K562 (cell line): ENCODE data around the gene SLC4A2. TPM values are rescaled to one million over a fixed set of nuclear protein-coding genes. Genes with fewer than 3 reads are reported as not detected.

Experiments used
- BRCA1 ChIP-seq, 2 experiments: fragments of 450-650 bp in 1 of 2; sonication (generic) in 1 of 2; formaldehyde crosslinking in 1 of 2; IDR thresholded peaks; 2 replicates each; pipeline versions ENCODE4 v1.5.0 to v1.6.1; 2017 to 2020; ENCODE audit warnings: mild to moderate bottlenecking in 1 of 2, missing genetic modification reagents in 1 of 2
- ELF2 ChIP-seq: fragments of 250-450 bp; sonication (Bioruptor Pico); IDR thresholded peaks from 2 replicates; pipeline ENCODE4 v1.5.0; 2021; ENCODE audit warnings: mild to moderate bottlenecking
- FUS ChIP-seq: fragments of 200-400 bp; formaldehyde crosslinking; optimal IDR thresholded peaks from 2 replicates; pipeline ENCODE3; 2017; ENCODE audit warnings: low read depth, low read length
- HNRNPH1 ChIP-seq: fragments of 200-400 bp; formaldehyde crosslinking; optimal IDR thresholded peaks from 2 replicates; pipeline ENCODE3; 2017; ENCODE audit warnings: low read depth, mild to moderate bottlenecking, low read length, moderate library complexity
- HOMEZ ChIP-seq: fragments of 250-450 bp; sonication (Bioruptor Pico); IDR thresholded peaks from 2 replicates; pipeline ENCODE4 v1.4.0; 2020; ENCODE audit warnings: mild to moderate bottlenecking, moderate library complexity
- ILF3 ChIP-seq: fragments of 450-650 bp; IDR thresholded peaks from 2 replicates; pipeline ENCODE4 v1.6.1; 2018; ENCODE audit warnings: antibody characterized with exemption, mild to moderate bottlenecking, moderate library complexity, borderline replicate concordance
- KAT7 ChIP-seq: sonication (generic); formaldehyde crosslinking; IDR thresholded peaks from 2 replicates; pipeline ENCODE4 v1.8.0; 2022; ENCODE audit warnings: missing genetic modification reagents, mild to moderate bottlenecking, borderline replicate concordance
- MITF ChIP-seq: IDR thresholded peaks from 2 replicates; pipeline ENCODE4 v1.6.1; 2014; ENCODE audit warnings: antibody characterized with exemption
- MXD1 ChIP-seq: fragments of 250-450 bp; sonication (Bioruptor Pico); IDR thresholded peaks from 2 replicates; pipeline ENCODE4 v1.8.0; 2021; ENCODE audit warnings: borderline replicate concordance, mild to moderate bottlenecking, moderate library complexity; ENCODE audit not compliant: poor library complexity, severe bottlenecking
- NCOA6 ChIP-seq: fragments of 450-650 bp; IDR thresholded peaks from 2 replicates; pipeline ENCODE4 v1.6.1; 2017; ENCODE audit warnings: mild to moderate bottlenecking
- NFIX ChIP-seq: fragments of 250-450 bp; sonication (Bioruptor Pico); IDR thresholded peaks from 2 replicates; pipeline ENCODE4 v1.4.0; 2020; ENCODE audit warnings: low read depth, mild to moderate bottlenecking, moderate library complexity
- PCBP1 ChIP-seq: fragments of 200-400 bp; formaldehyde crosslinking; IDR thresholded peaks from 2 replicates; pipeline ENCODE4 v1.6.1; 2018; ENCODE audit warnings: mild to moderate bottlenecking, low read depth, low read length; ENCODE audit not compliant: poor library complexity, severe bottlenecking
- RAD51 ChIP-seq: fragments of 450-650 bp; IDR thresholded peaks from 2 replicates; pipeline ENCODE4 v1.7.1; 2016; ENCODE audit warnings: low read depth, mild to moderate bottlenecking, borderline replicate concordance
- RUNX1 ChIP-seq: sonication (generic); IDR thresholded peaks from 2 replicates; pipeline ENCODE4 v1.6.1; 2016; ENCODE audit warnings: antibody characterized with exemption, low read depth
- SMAD4 ChIP-seq: fragments of 250-450 bp; sonication (Bioruptor Pico); conservative IDR thresholded peaks from 2 replicates; pipeline ENCODE4 v1.8.0; 2021; ENCODE audit warnings: inconsistent platforms, mild to moderate bottlenecking, moderate library complexity
- SMARCE1 ChIP-seq: fragments of 450-650 bp; IDR thresholded peaks from 2 replicates; pipeline ENCODE4 v1.7.1; 2016; ENCODE audit warnings: mild to moderate bottlenecking
- SRSF7 ChIP-seq: fragments of 200-400 bp; formaldehyde crosslinking; optimal IDR thresholded peaks from 2 replicates; pipeline ENCODE3; 2017; ENCODE audit warnings: mild to moderate bottlenecking, low read depth, low read length
- TAF7 ChIP-seq: fragments of 450-650 bp; IDR thresholded peaks from 2 replicates; pipeline ENCODE4 v1.6.1; 2016; ENCODE audit warnings: missing genetic modification characterization, missing compliant biosample characterization
- TBP ChIP-seq: optimal IDR thresholded peaks from 2 replicates; pipeline ENCODE3; 2011; ENCODE audit warnings: low read depth, low read length, improper control_type of control experiment
- ZBED1 ChIP-seq: IDR thresholded peaks from 2 replicates; pipeline ENCODE4 v1.6.1; 2014
- ZNF507 ChIP-seq: conservative IDR thresholded peaks from 2 replicates; pipeline ENCODE4 v1.6.1; 2017; ENCODE audit warnings: missing genetic modification characterization, missing compliant biosample characterization
- polyA plus RNA-seq, 8 experiments: library from polyadenylated mRNA; depleted of rRNA in 4 of 8; stranded (reverse) in 5 of 8; unstranded in 3 of 8; fragments of >200 nt; fragmentation: Nextera tagmentation in 2 of 8; fragmentation: Illumina TruSeq in 1 of 8; extraction: Ambion mirVana in 2 of 8; extraction: Trizol in 1 of 8; gene quantifications; 2 replicates each; pipeline versions ENCODE4 v1.2.1 to v1.2.3, GENCODE V29; 2011 to 2014; ENCODE audit warnings: inconsistent platforms in 1 of 8, missing spikeins in 1 of 8
- total RNA-seq, 7 experiments: library from RNA; depleted of rRNA in 6 of 7; stranded (reverse); fragments of >200 nt in 6 of 7; fragmentation: Illumina TruSeq in 2 of 7; extraction: Trizol in 2 of 7; gene quantifications; 2 replicates each; pipeline versions ENCODE4 v1.2.1 to v1.2.3, GENCODE V29; 2011 to 2021; ENCODE audit warnings: low replicate concordance in 1 of 7
- TF ChIP-seq, protein P1 (sequence below), 2 experiments: fragments of 150-350 bp in 1 of 2; IDR thresholded peaks; 2 replicates each; pipeline ENCODE4 v1.6.1; 2012 to 2016; ENCODE audit warnings: low read depth in 2 of 2, low read length in 2 of 2, mild to moderate bottlenecking in 1 of 2, moderate library complexity in 1 of 2

The SLC4A2 gene
- total and polyA plus RNA-seq, 9 of the 15 experiments (the other 6 are each of a cell fraction or from before 2014, with no cell fraction given): 11.4 to 375 (median 130) TPM

- TF ChIP-seq, protein P1, sequence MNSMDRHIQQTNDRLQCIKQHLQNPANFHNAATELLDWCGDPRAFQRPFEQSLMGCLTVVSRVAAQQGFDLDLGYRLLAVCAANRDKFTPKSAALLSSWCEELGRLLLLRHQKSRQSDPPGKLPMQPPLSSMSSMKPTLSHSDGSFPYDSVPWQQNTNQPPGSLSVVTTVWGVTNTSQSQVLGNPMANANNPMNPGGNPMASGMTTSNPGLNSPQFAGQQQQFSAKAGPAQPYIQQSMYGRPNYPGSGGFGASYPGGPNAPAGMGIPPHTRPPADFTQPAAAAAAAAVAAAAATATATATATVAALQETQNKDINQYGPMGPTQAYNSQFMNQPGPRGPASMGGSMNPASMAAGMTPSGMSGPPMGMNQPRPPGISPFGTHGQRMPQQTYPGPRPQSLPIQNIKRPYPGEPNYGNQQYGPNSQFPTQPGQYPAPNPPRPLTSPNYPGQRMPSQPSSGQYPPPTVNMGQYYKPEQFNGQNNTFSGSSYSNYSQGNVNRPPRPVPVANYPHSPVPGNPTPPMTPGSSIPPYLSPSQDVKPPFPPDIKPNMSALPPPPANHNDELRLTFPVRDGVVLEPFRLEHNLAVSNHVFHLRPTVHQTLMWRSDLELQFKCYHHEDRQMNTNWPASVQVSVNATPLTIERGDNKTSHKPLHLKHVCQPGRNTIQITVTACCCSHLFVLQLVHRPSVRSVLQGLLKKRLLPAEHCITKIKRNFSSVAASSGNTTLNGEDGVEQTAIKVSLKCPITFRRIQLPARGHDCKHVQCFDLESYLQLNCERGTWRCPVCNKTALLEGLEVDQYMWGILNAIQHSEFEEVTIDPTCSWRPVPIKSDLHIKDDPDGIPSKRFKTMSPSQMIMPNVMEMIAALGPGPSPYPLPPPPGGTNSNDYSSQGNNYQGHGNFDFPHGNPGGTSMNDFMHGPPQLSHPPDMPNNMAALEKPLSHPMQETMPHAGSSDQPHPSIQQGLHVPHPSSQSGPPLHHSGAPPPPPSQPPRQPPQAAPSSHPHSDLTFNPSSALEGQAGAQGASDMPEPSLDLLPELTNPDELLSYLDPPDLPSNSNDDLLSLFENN (IDR thresholded peaks at IDR 0.05; ENCODE audit: low read depth in 2 of 2, low read length in 2 of 2): no peak; a peak in 1 of 4 replicates
- TF ChIP-seq MXD1 (CRISPR knock-in tag) (no peak), TBP (peak; percentile 11), HNRNPH1 (no peak), FUS (no peak), ZNF507 (no peak), RUNX1 (peak; percentile 8; the same call in 1 of the 2 replicates), RAD51 (no peak), SMARCE1 (peak; percentile 37), SMAD4 (peak; percentile 85), ZBED1 (no peak), PCBP1 (no peak), ELF2 (CRISPR knock-in tag) (0 out of 2 replicates have a peak, but pooled peaks have one; percentile 7), HOMEZ (no peak), MITF (no peak), TAF7 (tag) (no peak), SRSF7 (no peak), ILF3 (no peak), NFIX (no peak), KAT7 (CRISPR knock-in tag) (0 out of 2 replicates have a peak, but pooled peaks have one; percentile 68), NCOA6 (no peak), BRCA1 (IDR thresholded peaks at IDR 0.05) (no peak), BRCA1 (CRISPR knock-in tag; IDR thresholded peaks at IDR 0.05) (no peak)
These were observed 28.0 kb downstream of the SLC4A2 start (continued) for GRCh38 chr7:151087245-151088018.
